Dorsolateral prefrontal cortex (tissue), 118 donors: ENCODE data around the gene CS. TPM values are rescaled to one million over a fixed set of nuclear protein-coding genes. Genes with fewer than 3 reads are reported as not detected.

Source experiments
- total RNA-seq, 120 experiments: library from RNA; stranded (reverse); gene quantifications; one replicate each; pipeline versions ENCODE4 v1.2.3 to v1.2.4, GENCODE V29; 2022

The CS gene
- total RNA-seq, 120 experiments from 2014 or later: 122 to 244 (median 194) TPM

Other genes with a start within 250 kb of the CS start
- 100 to 1,000 TPM in 44 of 120 experiments, 10 to 100 TPM in 76; 13.8 to 301 (median 84.0) TPM for gene ERBB3, start 220.2 kb downstream of the CS start, total RNA-seq
- gene PA2G4, start 195.8 kb downstream of the CS start, total RNA-seq: 10 to 100 TPM; 40.1 to 80.6 (median 58.7) TPM
- gene RPL41, start 183.7 kb downstream of the CS start, total RNA-seq: 1,000 to 10,000 TPM in 91 of 120 experiments, 100 to 1,000 TPM in 29; 743 to 1,715 (median 1,080) TPM
- 10 to 100 TPM in 25 of 120 experiments, 1 to 10 TPM in 95; 4.3 to 14.7 (median 8.4) TPM for gene ZC3H10, start 182.1 kb downstream of the CS start, total RNA-seq
- gene ESYT1, start 172.1 kb downstream of the CS start, total RNA-seq: 10 to 100 TPM; 32.5 to 86.2 (median 56.5) TPM
- 100 to 1,000 TPM in 116 of 120 experiments, 10 to 100 TPM in 4; 75.7 to 236 (median 160) TPM for gene MYL6B, start 147.7 kb downstream of the CS start, total RNA-seq
- 100 to 1,000 TPM; 295 to 716 (median 377) TPM for gene MYL6, start 142.0 kb downstream of the CS start, total RNA-seq
- 100 to 1,000 TPM; 144 to 252 (median 196) TPM for gene SMARCC2, start 110.8 kb downstream of the CS start, total RNA-seq
- gene RNF41, start 78.4 kb downstream of the CS start, total RNA-seq: 100 to 1,000 TPM in 18 of 120 experiments, 10 to 100 TPM in 102; 40.1 to 117 (median 86.4) TPM
- gene NABP2, start 76.0 kb downstream of the CS start, total RNA-seq: 10 to 100 TPM; 32.1 to 66.4 (median 49.1) TPM
- 1 to 10 TPM in 18 of 120 experiments, under 1 TPM in 22, not detected in 80; 0.20 to 2.8 (median 0.97) TPM for gene SLC39A5, start 70.3 kb downstream of the CS start, total RNA-seq
- 10 to 100 TPM; 32.7 to 75.7 (median 55.2) TPM for gene ANKRD52, start 41.9 kb downstream of the CS start, total RNA-seq
- 10 to 100 TPM; 10.0 to 26.9 (median 17.8) TPM for gene COQ10A, start 33.4 kb downstream of the CS start, total RNA-seq
- 100 to 1,000 TPM in 34 of 120 experiments, 10 to 100 TPM in 86; 65.8 to 125 (median 92.3) TPM for gene CNPY2, start 15.7 kb upstream of the CS start, total RNA-seq
- 100 to 1,000 TPM in 76 of 120 experiments, 10 to 100 TPM in 44; 59.4 to 269 (median 110) TPM for gene PAN2, start 33.7 kb upstream of the CS start, total RNA-seq
- gene IL23A, start 38.6 kb upstream of the CS start, total RNA-seq: 1 to 10 TPM in 2 of 120 experiments, under 1 TPM in 6, not detected in 112; 0.48 to 1.6 (median 0.78) TPM
- gene STAT2, start 59.8 kb upstream of the CS start, total RNA-seq: 100 to 1,000 TPM in 119 of 120 experiments, 10 to 100 TPM in 1; 94.6 to 278 (median 154) TPM
- gene APOF, start 62.5 kb upstream of the CS start, total RNA-seq: not detected
- gene TIMELESS, start 149.1 kb upstream of the CS start, total RNA-seq: 1 to 10 TPM; 1.8 to 8.2 (median 4.4) TPM
- 1 to 10 TPM in 5 of 120 experiments, under 1 TPM in 31, not detected in 84; 0.16 to 1.9 (median 0.50) TPM for gene MIP, start 154.3 kb upstream of the CS start, total RNA-seq
- gene SPRYD4, start 168.2 kb upstream of the CS start, total RNA-seq: 1 to 10 TPM; 1.7 to 4.8 (median 2.6) TPM
- gene GLS2, start 187.8 kb upstream of the CS start, total RNA-seq: 10 to 100 TPM; 18.8 to 94.8 (median 53.5) TPM
- 10 to 100 TPM; 10.8 to 44.5 (median 19.9) TPM for gene RBMS2, start 221.5 kb upstream of the CS start, total RNA-seq